GM19395 (cell line): Measurements from ENCODE around the gene IL16.

ENCODE experiments used
- ATAC-seq: cut with Tn5 transposase; IDR thresholded peaks from one replicate; pipeline ENCODE4 v1.9.1; 2021; ENCODE audit warnings: mild to moderate bottlenecking, moderate library complexity; ENCODE audit not compliant: unreplicated experiment

Gene IL16

DNA sequence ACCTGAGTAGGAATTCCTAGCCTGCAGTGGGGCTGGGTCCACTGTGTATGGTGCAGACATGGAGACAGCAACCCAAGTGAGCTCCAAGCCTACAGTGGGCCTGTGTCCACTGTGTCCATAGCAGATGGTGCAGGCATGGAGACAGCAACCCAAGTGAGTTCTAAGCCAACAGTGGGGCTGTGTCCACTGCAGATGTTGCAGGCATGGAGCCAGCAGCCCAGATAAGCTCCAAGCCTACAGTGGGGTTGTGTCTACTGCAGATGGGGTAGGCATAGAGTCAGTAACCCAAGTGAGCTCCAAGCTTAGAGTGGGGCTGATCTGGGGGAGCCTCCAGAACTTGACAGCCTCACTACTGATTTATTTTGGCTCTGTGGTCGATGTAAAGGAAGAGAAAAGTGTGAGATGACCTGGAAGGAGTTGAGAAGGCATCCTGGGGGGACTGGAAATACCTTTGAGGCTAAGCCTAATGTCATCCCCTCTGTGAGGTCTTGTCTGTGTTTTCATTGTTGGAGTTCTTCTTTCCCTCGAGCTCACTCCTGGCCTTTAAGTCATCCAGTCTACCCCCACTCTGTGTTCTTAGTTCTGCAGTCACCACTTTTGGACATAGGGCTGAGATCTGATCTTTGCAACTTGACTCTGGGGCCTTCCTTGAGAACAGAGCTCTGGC is 22.4 kb upstream of the IL16 start:
- ATAC-seq = no peak

DNA sequence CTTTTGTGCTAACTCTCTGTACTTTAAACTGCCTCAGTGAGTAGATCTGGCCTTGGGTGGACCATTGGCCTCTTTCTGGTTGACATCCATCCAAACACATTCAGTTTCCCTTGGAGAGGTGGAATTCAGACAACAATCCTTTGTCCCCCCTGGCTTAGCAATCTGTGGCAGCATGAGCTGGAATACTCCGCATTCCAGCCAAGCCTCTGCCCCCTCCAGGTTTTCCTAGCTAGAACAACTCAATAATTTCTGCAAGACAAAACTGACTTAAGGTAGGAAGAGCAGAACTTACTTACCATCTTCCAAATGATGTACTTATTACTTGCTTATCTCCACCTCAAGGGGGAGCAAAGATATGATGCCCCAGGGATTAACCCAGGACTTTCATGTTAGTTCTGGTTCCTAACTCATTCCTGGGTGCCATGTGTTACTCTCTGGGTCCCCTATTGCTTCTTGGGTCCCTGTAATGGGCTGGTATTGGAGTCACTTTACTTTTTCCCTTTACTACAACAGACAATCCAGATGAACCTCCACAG is 21.8 kb upstream of the IL16 start:
- ATAC-seq = no peak

DNA sequence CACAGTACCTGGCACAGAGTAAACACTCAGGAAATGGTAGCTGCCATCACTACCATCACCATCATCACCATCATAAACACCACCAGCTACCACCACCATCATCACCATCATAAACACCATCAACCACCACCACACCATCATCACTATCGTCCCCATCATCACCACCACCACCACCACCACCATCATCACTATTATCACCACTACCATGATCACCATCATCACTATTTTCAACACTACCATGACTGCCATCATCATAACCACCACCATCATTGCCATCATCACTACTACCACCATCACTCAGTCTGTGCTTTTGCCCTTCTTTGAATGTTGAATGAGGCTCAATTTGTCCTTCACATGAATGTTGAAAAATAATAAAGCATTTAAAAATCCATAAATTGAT is 21.2 kb upstream of the IL16 start:
- ATAC-seq = no peak

GRCh38 chr15:81176291-81176893 is 20.3 kb upstream of the IL16 start:
- ATAC-seq = no peak

GRCh38 chr15:81178365-81178764 is 18.3 kb upstream of the IL16 start:
- no peak for ATAC-seq

DNA sequence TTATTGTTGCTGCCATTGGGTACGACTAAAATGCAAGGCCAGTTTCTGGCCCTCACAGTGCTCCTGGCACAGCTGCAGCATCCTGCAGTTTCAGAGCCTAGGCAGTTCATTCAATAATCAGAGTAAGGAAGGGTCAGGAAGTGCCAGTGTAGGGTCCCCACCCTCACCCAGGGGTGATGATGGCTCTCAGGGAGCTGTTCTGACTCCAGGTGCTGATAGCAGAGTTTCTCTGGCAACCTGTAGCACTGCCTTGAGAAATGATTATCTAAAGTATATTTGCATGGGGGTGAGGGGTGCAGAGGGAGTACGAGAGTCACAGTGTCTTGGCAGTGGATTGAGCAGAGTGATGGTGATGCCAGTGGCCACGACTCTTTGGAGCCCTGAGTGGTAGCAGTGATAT is 15.5 kb upstream of the IL16 start:
- ATAC-seq = no peak

DNA sequence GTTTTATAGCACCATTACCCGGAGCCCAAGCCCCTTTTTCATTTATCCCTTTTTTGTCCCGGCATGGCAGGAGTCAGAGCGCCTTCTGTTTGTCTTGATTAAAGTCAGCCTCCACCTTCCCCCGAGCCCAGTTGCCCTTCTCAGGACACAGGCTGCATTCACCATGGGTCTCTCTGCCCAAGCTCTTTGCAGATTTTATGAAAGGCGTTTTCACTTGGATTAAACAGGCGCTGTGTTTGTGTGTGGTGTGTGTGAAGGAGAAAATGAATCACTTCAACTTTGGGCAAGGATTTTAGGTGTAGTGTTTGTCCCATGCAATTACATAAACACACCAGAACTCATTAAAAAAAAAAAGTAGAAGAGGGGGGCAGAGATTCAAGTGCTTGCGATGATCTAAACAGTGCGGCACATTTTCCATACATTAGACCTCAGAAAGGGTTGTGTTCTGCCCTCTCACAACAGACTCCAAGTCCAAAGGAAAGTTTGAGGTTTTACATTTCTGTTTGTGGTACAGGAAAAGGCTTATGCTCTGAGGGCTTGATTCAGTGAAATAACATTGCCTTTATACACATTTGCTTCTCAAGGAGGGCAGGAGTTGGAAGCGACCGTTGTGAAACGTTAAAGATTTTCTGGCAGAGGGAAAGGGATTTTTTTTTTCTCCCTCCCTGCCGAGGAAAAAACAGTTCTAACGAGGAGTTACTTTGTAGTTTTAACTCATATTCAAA is 14.5 kb upstream of the IL16 start:
- ATAC-seq = no peak

DNA sequence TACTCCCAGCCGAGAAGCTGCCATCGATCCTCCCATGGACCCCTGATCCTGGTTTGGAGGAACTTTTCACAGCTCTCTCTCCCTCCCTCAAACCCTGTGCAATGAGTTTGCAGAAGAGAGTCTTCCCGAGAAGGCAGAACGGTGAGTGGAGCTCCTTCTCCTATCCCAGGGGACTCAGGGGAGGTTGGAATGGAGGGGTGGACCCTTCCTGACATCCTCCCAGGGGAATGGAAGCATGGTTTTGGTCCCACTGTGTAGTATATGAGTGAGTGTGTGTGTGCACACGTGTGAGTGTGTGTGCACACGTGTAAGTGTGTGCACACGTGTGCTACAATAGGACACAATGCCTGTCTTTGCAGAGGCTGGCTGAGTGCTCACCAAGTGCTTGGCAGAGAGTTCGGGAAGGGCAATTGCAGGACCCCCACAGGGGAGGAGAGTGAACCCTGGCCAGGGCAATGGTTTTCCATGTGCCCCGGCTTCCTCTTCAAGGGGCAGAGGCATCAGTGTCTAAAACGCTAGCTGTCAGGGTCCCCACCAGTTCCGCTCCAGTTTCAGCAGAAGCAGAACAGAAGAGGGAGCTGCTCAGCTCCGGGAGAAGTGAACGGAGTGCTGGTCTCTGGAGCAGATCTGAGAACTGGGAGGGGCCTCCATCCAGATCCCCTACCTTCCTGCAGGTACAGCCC is 13.8 kb upstream of the IL16 start:
- no peak for ATAC-seq

DNA sequence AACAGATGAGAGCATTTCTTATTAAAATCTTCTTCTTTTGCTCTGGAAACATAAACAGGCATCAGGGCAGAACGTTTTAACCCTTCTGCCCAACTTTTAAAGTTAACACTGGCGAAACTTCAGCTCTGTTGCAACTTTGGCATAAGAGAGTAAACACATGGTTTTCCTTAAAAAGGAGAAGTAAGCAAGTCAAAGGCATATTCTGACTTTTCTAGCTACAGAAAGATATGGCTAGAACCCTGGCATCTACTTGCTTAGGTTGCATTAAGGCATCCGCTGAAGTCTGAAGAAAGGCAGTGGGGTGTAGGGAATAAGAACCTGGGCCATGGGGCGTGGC is 13.3 kb upstream of the IL16 start:
- no peak for ATAC-seq

DNA sequence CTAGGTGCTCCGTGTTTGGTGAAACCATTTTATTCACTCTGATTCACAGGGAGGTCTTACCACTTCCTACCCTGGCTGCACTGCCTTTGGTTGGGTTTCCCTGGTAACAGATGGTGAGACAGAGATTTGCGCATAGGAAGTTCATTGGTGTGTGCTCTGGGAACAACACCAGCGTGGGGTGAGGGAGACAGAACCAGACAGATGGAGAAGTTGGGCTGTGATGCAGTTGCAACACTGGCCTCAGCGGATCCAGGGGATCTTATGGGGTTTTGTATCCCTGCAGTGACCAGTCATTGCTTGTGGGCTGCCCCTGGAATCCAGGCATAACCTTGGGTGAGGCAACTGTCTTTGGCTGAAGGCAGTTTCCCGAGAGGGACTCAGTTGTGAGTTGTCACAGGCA is 12.5 kb upstream of the IL16 start:
- ATAC-seq = no peak

DNA sequence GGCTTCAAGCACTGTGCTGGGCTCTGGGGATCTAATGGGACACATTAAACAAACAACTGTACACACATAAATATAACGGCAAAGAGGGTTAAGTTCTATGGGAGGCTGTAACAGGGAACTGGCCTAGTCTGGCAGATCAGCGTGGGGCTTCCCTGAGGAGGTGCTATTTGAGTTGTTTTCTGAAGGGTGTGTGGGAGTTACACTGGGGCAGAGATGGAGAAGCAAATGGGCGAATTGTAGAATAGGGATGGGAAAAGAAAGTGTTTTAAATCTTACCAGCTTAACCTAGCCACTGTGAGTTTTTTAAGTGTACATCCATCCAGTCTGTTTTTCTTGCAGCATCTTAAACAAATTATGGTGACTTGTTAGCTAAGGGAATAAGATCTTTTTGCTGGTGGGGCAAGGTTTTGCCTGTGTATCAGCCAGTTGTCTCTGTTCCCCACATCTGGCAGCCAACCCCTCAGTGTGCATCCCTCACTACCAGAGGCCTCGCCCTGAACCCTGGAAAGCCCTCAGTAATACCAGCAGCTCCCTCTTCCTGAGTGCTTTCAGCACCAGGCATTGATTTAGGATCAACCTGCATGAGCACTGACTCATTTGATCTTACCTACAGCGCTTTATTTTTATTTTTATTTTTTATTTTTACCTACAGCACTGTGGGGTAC is 10.9 kb upstream of the IL16 start:
- ATAC-seq = no peak

- no peak for ATAC-seq
These were observed 8.3 kb upstream of the IL16 start for GRCh38 chr15:81188354-81188753.

- no peak for ATAC-seq
These were observed 6.9 kb upstream of the IL16 start for GRCh38 chr15:81189583-81190283.

DNA sequence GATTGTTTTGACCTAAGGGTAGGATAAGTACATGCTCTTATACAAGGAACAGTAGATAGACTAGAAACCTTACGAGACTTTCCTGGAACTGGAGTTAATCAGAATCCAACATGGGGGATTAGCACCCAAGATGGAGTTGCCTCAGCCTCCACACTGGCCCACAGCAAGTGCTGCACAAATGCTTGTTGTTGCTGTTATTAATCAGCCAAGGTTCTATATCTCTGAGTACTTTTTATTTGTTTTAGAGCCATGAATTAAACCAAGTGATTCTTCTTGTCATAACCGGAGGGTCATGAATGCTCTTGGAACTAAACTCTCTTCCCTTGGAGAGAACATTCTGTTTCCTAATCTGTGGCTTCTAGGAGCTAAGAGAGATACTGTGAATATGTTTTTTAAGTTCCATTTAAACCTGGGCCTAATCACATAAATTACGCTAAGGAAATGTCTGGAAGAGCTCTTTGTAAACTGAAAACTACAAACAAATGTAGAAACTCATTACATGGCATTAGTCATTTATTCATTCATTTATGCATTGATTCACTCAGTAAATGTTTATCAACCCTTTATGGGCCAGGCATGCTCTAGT is 5.7 kb upstream of the IL16 start:
- ATAC-seq = no peak

DNA sequence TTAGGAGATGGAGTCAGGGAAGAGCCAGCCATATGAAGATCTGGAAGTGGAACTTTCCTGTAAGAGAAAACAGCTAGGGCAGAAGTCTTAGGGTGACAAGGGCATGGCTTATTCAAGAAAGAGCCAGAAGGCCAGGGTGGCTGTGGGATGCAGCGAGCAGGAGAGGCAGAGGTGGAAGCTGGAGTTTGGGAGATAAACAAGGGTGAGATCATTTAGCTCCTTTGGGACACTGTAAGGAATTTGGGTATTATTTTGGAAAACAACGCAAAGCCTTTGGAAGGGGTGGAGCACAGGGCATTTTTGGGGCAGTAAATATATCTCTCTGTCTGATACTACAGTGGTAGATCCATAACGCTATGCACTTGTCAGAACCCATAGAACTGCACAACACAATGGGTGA is 5.0 kb upstream of the IL16 start:
- ATAC-seq = no peak

DNA sequence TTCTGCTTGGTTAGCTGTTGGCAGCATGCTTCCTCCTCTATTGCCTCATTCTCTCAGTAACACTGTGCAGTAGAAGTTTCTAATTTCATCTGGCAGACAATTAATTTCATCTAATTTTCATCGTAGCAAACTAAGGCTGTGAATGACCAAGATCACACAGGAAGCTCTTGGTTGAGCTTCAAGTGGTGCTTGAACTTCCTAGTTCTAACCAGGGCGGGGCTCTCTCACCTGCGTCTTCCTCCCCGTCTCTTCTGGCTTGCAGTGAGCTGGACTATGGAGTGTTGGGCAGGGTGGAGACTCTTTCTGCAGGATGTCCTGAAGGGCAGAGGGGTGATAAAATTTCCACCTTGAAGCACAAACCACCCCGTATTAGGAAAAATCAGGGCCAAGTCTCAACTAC is 2.0 kb upstream of the IL16 start:
- no peak for ATAC-seq

DNA sequence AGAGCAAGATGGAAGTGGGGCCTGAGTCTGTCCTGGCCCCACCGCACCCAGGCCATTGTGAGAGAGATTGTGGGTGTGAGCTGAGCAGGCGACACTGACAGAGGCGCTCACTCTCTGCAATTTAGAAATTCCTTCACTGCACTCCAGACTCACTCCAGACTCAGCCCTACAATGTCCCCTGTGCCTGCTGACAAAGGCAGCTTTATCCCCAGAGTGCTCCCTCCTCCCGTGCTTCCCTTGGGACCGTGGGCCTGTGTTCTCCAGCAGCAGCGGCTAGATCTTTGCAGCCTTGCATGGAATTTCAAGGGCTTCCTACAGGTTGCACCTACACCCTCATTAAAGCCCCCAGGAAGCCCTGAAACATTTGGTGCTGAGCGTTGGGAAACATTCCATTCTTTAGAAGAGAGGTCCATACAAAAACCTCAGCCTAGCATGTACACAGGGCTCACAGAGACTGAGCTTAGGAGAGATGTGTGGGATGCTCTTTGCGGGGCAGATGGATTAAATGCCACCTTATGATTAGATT is 1.3 kb upstream of the IL16 start:
- no peak for ATAC-seq

- ATAC-seq = no peak
These were observed 564 bp downstream of the IL16 start for GRCh38 chr15:81197255-81197630.

GRCh38 chr15:81197688-81198281 is 1.1 kb downstream of the IL16 start:
- ATAC-seq = no peak
